SH-SY5Y (cell line): ENCODE data around the gene FAM20B.

Source experiments
- GATA2 ChIP-seq: IDR thresholded peaks from 2 replicates; pipeline ENCODE4 v1.6.1; 2011; ENCODE audit warnings: mild to moderate bottlenecking, low read depth, low read length
- GATA3 ChIP-seq: IDR thresholded peaks from 2 replicates; pipeline ENCODE4 v1.6.1; 2011; ENCODE audit warnings: low read depth, mild to moderate bottlenecking, low read length, moderate library complexity

GRCh38 chr1:179014123-179014522 lies 11.6 kb upstream of the FAM20B start:
- TF ChIP-seq GATA2 = no peak
- TF ChIP-seq GATA3 = no peak
